T-helper 2 cell (primary cell): Measurements from ENCODE around the gene PSTPIP2.
"Not testable (repeated sequence)": the region's sequence is repeated elsewhere in the genome, so short reads cannot be mapped to it uniquely, and the experiment has no call there.

Source experiments
- DNase-seq, 5 experiments: peaks; one replicate each; pipeline versions ENCODE4 v3.0.0 to v3.0.0-alpha.2; 2012 to 2022

The PSTPIP2 gene

DNA sequence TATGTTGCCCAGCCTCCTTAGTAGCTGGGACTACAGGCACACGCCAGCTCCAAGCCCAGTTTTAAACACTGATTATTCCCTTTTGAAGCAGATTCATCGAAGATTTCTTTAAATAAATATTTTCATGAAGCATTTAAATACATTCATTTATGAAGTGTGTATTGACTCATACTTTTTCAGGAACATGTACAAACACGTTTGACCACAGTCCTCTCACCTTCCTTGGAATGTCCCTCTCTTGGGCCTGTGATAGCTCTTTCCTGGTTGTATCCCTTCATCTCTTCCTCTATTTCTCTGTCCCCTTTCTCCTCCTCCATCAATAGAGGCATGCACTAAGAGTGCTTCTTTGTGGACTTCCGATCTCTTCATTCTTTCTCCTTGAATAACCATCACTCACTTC, 2.5 kb downstream of the PSTPIP2 start:
- no peak for DNase-seq

DNA sequence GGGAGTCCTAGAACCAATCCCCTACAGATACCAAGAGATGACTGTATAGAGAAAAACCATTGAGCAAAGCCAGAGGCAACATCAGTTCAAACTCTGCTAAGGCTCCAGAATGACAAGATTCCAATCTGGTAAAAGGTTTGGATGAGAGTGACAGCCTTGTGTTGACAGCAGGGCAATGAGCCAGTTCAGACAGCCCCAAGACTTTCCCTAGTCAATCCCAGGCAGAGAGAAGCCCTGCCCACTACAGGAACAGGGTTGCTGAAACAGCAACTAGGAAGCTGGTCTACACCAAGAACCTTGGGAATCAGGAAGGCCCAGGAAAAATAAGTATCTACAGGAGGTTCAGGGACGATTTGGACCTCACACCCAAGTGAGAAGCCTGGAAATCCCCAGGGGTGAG, 3.3 kb downstream of the PSTPIP2 start:
- no peak for DNase-seq

DNA sequence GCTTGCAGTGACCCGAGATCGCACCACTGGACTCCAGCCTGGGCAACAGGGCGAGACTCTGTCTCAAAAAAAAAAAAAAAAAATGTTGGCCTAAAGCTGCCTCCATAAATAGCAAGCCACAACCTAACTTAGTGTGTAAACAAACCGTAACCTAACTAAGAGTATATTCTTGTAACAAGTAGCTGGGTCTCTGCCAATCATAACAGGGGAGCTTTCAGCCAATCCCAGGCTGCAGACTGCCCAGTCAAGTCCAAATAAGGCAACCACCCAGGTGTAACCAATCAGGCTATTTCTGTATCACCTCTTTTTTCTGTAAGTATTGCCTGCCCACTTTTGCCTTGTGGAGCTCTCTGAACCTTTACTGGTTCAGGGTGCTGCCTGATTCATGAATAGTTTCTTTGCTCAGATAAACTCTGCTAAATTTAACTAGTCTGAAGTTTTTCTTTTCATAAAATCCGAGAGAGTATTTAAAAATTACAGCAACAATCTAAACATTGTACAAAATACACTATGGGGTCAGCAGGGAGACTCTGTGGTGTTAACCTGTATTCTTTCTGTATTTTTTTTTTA, 4.5 kb downstream of the PSTPIP2 start:
- DNase-seq: peak in 1 of 5 experiments; percentile 45

DNA sequence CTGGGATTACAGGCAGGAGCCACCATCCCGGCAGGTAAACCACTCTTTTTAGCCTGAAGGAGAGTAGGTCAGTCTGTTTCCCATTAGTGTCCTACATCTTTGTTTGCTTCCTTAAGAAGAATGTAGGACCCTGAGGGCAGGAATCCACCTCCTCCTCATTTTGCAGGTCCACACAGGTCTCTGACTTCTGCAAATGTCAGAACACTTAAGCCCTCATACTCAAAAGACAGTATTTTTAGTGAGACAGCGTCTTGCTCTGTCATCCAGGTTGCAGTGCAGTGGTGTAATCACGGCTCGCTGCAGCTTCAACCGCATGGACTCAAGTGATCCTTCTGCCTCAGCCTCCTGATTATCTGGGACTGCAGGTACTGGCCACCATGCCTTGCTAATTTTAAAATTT, 9.3 kb downstream of the PSTPIP2 start:
- DNase-seq: no peak

DNA sequence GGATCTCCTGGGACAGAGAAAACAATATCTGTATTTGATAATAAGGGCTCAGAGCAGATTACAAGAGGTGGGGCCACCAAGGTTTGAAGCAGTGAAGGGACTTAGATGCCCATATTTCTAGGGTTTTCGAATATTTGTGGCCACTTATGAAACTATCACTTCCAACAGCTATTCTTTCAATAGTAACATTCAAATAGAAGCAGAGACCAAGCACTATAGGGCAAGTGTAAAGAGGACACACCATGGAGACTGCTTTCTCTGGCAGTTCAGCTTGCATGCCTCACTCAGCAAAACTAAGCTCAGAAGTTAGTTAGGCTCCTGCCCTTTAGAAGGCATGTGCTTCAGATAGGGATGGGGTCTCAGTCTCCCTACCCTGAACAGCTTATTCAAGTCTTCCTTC, 10.3 kb downstream of the PSTPIP2 start:
- no peak for DNase-seq

DNA sequence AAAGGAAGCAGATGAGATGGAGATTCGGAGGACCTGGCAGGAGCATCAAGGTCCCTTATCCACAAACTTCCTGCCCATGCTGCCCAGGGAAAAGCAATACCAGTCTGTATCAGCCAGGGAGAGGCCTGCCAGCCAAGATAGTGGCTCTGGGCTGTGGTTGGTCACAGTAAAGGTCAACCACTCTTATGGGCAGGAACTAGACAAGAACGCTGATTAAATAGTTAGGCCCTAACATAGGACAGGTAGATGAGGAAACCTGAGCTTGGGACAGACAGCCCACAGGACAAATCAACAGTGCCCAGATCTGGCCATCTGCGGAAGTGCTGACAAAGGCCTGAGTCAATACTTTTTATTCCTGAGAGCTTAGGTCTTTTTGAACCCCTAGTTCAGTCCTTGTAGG, 10.7 kb downstream of the PSTPIP2 start:
- no peak for DNase-seq

DNA sequence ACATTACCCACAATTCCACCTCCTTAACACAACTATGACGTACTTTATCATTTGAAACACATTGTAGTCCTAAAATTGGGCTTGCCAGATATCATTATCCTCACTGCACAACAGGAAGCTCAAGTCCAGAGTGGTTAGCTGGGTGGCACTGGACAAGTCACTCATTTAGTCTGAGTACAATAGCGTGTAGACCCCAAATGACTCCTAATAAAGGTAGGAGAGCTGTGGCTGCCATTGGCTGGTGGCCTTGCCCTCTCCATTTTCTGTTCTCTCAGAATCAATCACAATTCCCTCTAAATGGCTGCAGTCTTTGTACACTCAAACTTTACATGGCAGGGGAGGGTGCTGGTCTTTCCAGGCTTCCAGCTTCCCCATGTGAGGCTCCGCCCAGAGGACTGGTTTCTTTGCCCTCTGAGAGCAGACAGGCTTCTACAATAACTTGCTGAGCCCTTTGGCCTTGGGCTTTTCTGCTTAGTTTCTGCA, 11.7 kb downstream of the PSTPIP2 start:
- DNase-seq: no peak

DNA sequence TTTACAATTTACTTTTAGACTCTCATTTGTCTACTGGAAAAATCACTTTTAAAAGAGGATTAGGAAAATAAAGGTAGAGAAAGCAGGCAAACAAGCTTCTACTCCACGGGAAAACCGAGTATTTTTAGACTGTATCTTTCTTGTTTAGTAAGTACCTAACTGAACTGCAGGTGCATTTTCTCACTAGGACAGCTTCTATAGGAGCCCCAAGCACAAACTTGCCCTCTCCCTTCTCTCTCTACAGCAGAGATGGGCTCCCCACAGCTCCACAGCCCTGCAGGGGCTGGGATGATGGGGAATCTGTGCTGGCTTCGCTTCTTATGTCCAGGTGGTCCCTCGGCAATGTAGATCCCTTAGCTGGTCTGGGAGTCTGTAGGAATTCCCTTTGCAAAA, 16.2 kb downstream of the PSTPIP2 start:
- peak in 1 of 5 experiments; percentile 66 for DNase-seq

DNA sequence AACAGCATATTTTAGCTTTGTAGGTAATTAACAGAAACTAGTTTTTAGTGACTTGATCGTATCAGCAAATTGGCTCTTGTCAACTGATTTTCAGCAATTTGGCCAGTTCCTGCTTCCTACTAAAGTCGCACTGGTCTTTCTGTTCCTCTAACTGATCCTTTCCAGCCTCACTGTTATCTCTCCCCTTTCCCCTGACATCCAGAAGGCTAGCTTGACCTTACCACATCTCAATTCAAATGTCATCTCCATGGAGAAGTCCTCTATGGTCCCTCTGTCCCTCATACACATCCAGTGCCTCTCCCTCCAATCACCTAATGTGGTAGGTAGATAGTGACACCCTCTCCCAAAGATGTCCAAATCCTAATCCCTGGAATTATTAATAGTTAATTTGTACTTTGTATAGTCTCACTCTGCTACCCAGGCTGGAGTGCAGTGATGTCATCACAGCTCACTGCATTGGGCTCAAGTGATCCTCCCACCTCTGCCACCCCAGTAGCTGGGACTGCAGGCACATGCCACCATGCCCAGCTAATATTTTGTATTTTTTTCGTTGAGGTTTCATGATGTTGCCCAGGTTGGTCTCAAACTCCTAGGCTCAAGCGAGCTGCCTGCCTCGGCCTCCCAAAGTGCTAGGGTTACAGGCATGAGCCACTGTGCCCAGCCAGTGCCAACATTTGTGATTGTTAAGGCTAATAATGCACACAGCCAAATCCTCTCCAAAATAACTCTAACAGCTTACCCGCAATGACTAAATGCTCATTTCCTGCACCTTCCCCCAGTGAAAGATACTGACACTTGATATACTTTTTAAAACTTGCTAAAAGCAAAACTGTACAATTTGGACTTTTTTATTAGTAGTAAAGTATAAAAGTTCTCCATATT, 16.9 kb downstream of the PSTPIP2 start:
- peak in 1 of 5 experiments; percentile 84 for DNase-seq

DNA sequence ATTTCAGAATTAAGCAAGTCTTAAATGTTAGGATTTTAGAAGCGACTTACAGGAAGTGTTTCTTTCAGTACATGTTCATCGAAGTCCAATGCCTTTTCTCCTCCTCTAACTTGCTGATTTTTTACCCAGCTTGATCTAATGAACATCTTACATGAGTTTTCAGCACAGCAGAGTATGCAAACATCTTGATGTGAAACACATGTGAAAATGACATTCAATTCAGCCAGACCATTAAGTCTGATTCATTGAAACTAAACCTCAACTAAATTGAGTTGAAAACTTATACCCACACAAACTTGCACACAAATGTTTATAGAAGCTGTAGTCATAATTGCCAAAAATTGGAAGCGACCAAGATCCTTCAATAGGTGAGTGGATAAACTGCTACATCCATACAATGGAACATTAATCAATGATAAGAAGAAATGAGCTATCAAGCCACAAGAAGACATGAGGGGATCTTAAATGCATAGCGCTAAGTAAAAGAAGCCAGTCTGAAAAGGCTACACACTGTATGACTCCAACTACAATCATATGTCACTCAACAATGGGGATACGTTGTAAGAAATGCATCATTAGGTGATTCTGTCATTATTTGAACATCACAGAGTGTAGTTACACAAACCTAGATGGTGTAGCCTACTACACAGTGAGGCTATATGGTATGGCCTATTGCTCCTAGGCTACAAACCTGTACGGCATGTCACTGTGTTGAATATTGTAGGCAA, 18.5 kb downstream of the PSTPIP2 start:
- no peak for DNase-seq

DNA sequence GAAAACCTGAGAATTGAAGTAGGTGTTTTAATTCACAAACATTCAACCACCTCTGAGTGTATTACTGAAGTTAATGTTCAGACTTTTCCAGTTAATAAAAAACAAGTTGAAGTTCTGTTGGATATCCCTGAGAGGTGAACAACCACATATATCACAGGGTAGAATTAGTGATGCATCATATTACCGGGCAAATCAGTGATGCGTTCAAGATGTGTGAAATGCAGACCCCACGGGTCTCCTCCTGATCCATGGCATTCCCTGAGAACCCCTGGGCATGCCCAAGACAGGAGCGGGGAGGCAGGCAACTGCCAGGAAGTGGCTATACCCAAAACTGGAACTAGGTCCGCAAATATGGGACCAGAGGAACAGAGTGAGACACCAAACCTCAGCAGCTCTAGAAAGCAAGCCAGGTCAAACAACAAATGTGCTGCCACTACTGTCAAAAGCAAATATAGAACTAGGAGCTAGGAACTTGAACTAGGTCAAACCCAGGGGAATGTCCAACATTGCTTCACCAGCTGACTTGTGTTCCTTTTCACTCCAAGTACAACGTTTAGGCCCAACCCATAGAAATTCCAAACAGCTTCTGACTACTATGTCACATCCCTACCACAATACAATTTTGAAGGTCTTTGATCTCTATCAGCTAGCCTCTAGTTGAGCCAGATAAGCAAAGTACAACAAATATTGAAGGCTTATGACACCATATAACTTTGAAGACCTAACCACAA, 20.2 kb downstream of the PSTPIP2 start:
- DNase-seq: no peak

DNA sequence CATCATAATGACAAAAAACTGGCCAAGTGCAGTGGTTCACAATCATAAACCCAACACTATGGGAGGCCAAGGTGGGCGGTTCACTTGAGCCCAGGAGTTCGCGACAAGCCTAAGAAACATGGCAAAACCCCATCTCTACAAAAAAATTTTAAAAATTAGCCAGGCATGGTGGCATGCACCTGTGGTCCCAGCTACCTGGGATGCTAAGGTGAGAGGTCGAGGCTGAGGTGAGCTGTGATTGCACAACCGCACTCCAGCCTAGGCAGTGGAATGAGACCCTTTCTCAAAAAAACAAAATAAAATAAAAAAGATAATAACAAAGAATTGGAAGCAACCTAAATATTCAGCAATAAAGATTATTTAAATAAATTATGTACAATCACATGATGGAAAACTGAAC, 21.8 kb downstream of the PSTPIP2 start:
- no peak for DNase-seq

DNA sequence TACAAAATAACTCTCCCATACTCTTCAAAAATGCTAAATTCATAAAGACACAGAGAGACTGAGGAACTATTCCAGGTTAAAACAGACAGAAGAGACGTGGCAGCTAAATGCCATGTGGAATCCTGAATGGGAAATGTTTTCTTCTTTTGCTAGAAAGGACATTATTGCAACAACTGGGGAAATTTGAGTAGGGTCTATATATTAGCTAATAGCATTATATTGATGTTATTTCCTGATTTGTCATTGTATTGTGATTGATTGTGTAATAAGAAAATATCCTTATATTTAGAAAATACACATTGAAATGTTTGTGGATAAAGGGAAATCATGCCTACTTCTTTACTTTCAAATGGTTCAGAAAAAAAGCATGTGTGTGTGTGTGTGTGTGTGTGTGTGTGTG, 23.4 kb downstream of the PSTPIP2 start:
- DNase-seq: no peak

DNA sequence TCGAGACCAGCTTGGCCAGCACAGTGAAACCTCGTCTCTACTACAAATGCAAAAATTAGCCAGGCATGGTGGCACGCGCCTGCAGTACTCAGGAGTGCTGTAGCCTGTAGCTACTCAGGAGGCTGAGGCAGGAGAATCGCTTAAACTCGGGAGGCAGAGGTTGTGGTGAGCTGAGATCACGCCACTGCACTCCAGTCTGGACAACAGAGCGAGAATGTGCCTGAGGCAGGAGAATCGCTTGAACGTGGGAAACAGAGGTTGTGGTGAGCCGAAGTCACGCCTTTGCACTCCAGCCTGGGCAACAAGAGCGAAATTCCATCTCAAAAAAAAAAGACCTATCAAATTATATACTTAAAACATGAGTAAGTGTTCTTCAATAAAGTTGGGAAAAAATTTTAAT, 24.7 kb downstream of the PSTPIP2 start:
- DNase-seq: not testable (repeated sequence)

DNA sequence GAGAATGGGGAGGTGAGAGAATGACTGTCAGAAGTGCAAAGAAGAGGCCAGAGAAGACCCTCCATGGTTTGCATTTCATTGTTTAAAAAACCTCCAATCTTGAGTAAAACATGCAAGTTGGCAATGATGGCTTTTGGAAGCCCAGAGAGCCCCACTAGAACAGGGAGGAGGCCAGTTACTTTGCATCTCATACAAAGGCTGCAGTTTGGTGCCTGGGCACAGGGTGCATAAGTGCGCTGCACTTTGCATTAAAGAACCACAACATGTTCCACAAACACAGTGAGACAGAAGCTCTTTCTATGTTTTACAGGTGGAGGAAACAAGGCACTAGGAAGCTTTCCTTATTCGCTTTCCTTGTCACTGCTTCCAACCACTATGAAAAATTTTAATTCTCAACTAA, 25.4 kb downstream of the PSTPIP2 start:
- no peak for DNase-seq

DNA sequence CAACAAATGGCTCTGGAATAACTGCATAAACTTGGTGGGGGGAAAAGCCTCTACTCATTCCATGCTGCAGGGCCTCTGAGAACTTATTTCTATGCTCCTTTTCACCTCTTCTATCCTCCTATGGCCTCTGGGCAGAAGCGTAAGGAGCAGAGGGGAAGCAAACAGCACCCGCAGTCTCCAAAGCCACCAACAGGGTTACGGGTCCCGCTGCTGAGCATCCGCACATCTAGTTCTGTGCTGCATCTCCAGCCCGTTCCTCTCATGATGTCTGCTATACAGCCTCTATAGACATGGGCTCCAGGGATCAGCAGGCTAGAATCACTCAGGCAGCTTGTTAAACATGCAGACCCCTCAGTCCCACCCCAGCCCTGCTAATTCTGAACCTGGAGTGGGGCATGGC, 25.9 kb downstream of the PSTPIP2 start:
- DNase-seq: no peak

DNA sequence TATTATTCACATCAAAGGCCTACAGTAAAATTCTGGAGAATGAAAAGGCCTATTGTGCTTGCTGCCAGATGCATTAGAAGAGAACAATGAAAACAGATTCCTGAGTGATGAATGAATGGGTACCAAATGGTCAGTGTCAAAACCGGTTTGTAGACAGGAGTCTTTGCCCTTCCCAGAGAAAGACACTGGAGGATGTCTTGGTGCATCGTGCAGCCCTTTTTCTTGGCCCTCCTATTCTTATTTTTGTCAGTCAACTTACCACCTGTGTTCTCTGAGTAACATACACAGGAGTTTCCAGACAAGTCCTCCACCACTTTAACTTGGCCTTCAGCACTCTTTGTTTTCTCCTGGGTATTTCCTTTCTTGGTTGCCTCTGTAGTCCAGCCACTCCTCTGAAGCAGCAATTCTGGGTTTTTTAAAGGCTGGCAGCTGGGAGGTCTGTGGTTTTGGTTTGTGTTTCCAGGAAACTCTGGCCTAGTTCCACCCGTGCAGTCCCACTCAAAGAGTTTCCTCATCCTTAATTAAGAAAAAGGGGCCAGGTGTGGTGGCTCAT, 29.4 kb downstream of the PSTPIP2 start:
- peak in 1 of 5 experiments; percentile 45 for DNase-seq

DNA sequence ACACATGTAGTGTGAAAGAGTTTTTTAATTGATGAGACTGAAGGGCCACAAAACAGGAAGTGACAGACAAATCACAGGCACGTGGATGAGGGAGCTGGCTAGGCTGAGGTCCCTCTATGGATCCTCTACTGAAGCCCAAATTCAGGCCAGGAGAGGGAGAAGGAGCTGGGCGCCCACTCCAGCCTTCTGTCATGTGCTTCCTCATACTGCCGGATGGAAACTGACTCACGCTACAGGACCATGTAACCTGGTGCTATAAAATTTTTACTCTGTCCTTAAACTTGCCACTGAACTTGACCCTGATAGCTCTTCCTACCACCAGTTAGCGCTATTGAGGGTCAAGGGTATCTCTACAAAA, 31.3 kb downstream of the PSTPIP2 start:
- peak in 1 of 5 experiments; percentile 45 for DNase-seq

DNA sequence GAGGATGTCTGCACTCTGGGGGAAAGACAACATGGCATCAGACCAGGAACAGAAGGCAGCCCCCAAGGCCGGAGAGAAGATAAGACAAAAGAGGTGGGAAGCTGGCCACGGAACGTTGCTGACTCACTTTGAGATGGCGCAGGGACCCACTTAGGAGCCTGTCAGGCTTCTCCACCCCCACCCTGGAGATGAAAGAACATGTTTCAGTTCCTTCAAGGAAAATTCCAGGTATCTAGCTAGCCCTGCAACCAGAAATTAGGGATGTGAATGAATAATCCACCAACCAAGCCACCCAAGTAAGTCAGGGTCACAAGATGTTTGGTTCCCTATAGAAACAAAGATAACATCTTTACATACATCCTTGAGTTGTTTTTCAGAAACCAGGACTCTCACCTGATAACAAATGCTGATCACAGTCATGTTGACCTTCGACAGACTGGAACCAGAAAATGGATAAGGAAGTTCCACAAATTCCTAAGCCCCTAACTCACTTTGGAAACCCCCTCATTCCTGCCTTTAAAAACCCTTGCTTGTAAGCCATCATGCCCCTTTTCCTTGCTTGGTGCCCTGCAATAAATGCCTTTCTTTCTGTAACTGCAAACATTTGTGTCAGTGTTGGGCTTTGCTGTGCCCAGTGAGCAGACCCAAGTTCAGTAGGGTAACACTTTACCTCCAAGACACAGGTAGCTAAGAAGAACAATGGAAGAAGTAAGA, 31.9 kb downstream of the PSTPIP2 start:
- DNase-seq: no peak

DNA sequence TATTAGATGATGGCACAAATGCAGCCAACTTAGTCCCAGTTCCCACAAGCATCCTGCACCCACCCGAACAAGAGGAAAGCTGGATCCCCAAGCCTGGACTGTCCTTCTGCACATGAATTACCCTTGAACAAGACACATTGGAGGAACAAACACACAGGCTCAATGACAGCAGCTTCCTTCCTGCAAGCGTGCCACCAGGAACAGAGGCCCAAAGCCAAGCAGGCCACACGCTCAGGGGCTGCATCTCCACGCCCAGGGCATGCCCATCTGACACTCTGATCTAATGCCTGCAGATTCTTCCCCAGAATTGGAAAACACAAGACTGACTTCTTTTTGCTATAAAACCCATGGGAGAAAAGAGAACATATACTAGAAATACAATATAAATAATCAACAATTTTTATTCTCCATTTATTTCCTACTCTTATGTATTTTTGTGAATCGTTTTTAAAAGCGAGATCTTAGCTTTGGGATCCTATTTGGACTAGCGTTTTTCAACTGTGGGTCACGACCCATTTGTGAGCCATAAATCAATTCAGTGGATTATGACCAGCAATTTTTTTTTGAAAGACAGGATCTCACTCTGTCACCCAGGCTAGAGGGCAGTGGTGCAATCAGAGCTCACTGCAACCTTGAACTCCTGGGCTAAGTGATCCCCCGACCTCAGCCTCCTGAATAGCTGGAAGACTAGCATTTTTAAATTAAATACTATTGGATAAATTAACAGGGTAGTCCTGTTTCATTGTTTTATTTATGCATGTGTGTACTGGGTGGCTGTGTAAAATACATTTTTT, 34.4 kb downstream of the PSTPIP2 start:
- DNase-seq: no peak
